HG02678 (cell line): ENCODE measurements around the gene SIRT5.

Experiments used
- ATAC-seq: cut with Tn5 transposase; IDR thresholded peaks from one replicate; pipeline ENCODE4 v1.9.1; 2021; ENCODE audit warnings: mild to moderate bottlenecking, moderate library complexity; ENCODE audit not compliant: unreplicated experiment

The SIRT5 gene

GRCh38 chr6:13574571-13575376 is at the start of gene SIRT5:
TSS of gene SIRT5 (plus strand) at chr6:13574601. CDS start at chr6:13584111, 9,510 bp downstream.
- ATAC-seq: peak; percentile 61

DNA sequence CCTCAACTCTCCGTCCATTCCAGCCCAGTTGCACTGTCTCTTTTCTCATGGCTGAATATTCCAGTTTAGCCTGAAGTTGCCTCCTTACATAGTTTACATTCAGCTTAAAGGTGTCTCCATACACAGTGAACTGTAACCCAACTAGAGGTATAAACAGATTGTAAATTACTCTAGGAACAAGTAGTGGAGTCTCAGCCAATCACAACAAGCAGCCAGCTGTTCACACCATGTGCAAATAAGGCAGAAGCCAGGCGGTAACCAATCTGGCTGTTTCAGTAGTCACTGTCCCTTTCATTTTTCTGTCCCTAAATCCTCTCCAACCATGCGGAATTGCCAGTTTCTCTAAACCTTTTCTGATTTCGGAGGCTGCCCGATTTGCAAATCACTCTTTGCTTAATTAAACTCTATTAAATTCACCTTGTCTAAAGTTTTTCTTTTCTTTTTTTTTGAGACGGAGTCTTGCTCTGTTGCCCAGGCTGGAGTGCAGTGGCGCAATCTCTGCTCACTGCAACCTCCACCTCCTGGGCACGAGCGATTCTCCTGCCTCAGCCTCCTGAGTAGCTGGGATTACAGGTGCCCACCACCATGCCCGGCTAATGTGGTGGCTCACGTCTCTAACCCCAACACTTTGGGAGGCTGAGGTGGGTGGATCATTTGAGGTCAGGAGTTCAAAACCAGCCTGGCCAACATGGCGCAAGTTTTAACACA is 49.4 kb upstream of the SIRT5 start:
- ATAC-seq: no peak

- no peak for ATAC-seq
These were observed 48.1 kb upstream of the SIRT5 start for GRCh38 chr6:13526357-13526726.

DNA sequence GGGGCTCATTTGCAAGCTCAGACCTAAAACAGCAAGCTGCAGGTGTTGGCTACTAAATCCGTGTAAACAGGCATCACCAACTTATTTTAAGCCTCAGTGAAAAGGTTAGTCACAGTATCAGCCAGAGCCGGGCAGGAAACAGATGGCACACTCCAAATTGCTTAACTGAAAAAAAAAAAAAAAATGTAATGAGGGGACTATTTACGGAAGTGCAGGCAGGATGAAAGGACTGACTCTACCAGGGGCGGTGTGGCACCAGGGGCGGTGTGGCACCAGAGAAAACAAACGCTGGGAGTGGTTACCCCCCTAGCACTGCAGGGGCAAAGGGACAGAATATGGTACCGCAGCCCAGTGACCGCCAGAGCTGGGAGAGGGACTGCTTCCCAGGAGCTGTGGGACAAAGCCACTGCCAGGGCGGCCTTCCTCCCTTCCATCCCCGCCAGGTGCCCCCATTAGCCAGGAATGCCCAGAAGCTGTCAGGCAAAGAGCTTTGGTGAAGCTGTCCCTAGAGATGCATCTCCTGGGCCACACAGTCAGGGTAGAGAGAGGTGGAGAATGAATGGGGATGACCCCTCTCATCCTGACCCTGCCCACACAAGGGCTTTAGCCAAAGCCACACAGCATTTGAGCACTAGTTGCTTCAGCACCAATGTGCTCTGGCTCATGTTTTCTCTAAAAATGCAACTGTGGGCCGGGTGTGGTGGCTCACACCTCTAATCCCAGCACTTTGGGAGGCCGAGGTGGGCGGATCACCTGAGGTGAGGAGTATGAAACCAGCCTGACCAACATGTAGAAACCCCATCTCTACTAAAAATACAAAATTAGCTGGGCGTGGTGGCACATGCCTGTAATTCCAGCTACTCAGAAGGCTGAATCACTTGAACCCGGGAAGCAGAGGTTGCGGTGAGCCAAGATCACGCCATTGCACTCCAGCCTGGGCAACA is 47.4 kb upstream of the SIRT5 start:
- peak; percentile 92 for ATAC-seq

DNA sequence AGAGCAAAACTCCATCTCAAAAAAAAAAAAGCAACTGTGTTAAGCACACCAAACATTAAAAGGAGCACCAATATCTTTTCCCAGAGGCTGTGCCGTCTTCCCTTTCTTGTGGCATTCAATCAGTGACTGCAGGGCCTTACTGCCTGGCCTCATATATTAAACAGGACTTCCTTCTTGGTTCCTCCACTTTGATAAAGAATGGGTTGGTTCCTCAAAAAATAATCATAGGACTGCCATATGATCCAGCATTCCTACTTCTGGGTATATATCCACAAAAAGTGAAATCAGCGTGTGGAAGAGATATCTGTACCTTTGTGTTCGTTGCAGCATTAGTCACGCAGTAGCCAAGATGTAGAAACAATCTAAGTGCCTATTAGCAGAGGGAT is 46.7 kb upstream of the SIRT5 start:
- no peak for ATAC-seq

DNA sequence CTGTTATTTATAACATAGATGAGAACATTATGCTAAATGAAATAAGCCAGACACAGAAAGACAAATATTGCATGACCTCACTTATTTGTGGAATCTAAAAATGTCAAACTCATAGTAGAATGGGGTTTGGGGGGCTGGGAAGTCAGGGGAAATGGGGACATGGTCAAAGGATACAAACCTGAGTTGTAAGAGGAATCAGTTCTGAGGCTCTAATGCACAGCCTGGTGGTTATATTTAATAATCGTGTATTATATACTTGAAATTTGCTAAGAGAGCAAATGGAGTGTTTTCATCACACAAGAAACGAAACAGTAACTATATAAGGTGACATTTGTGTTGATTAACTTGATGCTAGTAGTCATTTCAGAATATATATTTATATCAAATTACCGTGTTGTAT is 46.2 kb upstream of the SIRT5 start:
- ATAC-seq: no peak

DNA sequence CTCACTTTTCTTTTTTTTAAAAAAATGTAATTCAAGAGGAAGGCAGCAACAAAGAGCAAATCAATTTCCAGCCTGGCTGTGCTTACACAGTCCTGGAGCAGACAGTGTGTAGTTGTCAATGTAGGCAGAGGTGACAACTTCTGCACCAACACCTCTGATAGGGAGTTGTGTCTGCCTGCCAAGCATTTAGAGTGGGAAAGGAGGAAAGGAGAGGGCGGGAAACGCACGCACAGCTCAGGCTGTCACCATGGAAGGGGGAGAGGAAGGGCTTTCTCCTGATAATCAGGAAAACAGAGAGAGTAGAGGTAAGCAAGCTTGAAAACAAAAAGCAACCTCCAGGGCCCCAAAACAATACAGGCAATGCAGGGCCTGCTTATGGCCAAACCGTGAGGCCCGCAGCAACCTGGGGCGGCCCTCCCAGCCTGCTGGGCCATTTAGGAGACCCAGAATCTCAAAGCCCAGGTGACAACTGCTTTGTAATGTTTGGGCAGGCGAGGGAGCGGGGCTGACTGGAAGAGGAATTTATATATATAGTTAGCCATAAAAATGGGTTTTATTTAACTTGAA is 45.5 kb upstream of the SIRT5 start:
- no peak for ATAC-seq

GRCh38 chr6:13531956-13532355 is 42.4 kb upstream of the SIRT5 start:
- no peak for ATAC-seq

DNA sequence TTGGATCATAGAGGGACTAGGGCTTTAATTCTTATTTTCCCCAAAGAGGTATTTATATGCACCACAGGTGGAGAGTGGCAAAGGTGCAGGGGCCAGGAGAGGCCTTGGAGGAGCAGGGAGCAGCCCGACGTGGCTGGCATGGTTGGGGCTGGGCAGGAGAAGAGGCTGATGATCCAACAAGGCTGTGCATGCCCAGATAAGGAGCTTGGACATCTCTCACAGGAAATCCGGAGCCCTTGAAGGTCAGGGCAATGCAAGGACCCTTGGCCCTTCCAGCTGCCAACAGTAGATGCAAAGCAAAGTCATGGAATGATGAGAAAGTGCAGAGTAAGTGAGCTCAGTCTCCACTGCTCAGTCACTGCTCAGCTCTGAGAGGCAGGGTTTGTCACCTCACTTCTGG is 39.9 kb upstream of the SIRT5 start:
- no peak for ATAC-seq

- ATAC-seq: no peak
These were observed 39.1 kb upstream of the SIRT5 start for GRCh38 chr6:13535306-13535705.

GRCh38 chr6:13536796-13537526 is 37.4 kb upstream of the SIRT5 start:
- no peak for ATAC-seq

DNA sequence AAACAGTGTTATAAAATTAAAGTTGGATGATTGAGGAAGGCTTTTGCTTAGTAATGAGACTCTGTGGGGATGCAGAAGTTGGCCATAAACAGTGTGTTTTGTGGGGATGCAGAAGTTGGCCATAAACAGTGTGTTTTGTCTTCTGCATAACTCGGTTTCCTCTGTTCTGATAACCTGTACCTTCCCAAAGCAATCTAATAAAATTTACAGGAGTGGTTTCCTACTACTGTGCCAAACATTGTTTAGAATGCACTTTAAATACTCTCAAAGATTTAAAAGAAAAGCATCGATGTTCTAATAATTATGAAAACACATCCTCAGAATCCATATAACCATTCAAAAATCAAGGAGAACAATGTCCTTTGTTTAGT is 36.9 kb upstream of the SIRT5 start:
- ATAC-seq: no peak

DNA sequence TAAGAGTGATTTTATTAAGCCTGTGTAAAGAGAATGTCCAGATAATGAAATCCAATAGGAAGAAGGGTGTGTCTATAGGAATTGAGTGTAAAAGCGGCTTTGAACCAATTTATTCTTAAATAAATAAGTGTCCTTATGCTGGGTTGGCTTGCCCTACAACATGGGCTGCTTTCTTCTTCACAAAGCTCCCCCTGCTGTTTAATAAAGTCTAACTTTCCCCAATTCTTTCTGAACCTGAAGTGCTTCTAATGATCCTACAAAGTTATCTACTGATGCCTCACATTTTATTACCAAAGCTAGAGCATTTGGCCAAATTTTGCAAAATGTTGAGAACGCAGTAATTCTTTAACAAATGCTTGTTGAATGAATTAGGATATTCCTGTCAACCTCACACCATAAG is 36.3 kb upstream of the SIRT5 start:
- no peak for ATAC-seq

DNA sequence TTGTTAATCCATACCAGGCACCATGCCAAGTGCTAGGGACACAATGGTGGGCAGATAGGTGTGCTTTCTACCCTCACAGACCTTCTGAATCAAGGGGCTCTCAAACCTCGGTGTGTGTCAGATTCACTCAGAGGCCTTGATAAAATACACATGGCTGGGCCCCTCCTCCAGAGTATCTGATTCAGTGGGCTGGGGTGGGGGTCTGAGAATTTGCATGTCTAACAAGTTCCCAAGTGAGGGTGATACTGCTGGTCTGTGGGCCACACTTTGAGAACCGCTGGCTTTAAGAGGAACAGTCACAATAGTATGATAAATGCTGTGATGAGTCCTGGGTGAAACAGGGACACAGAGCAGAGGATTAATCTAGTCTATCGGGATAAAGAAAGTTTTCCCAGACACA is 35.8 kb upstream of the SIRT5 start:
- ATAC-seq: no peak

GRCh38 chr6:13539572-13539971 is 34.8 kb upstream of the SIRT5 start:
- no peak for ATAC-seq

DNA sequence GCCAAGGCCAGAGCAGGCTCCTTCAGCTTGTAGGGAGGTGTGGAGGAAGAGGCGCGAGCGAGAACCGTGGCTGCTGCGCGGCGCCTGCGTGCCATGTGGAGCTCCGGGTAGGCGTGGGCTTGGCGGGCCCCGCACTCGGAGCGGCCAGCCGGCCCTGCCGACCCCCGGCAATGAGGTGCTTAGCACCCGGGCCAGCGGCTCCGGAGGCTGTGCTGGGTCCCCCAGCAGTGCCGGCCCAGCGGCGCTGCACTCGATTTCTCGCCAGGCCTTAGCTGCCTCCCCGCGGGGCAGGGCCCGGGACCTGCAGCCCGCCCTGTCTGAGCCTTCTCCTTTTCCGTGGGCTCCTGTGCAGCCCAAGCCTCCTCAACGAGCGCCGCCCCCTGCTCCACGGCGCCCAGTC is 32.9 kb upstream of the SIRT5 start:
- no peak for ATAC-seq

- ATAC-seq: no peak
These were observed 29.8 kb upstream of the SIRT5 start for GRCh38 chr6:13544454-13545186.

DNA sequence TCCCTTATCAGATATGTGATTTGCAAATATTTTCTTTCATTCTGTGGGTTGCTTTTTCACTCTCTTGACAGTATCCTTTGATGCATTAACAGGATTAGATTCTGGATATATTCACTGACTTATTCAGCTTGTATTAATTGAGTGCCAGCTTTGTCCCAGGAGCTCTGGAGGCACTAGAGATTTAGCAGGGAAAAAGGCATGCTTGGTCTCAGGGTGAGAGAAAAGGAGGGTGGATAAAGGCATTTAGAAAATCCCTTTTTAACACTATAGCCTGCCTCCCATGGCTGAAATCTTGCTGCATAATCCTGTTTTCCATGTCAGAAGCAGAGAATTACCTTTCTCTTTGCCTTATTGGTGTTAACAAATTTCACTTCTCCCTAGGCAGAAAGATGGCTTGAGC is 28.5 kb upstream of the SIRT5 start:
- no peak for ATAC-seq

DNA sequence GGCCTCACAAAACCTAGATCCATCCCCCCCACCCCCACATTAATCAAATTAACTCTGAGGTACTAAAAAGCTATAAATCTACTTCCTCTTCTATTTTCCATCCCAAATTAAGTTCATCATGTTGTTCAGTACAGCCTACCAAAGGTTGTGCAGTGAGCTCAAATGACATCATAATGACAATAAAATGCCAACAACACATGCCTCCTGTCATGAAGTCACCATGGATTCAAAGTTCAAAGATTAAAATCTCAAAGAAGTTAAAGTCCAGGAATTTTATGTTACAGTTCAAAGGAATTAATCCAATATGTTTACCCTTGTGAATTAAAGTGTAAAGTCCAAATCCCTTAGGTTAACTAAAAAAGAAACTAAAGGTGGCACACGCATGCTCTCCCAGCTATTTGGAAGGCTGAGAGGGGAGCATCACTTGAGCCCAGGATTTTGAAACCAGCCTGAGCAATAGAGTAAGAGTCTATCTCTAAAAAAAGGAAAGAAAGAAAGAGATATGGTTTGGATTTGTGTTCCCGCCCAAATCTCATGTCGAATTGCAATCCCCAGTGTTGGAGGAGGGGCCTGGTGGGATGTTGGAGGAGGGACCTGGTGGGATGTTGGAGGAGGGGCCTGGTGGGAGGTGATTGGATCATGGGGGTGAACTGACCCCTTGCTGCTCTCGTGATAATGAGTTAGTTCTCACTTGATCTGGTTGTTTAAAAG is 25.7 kb upstream of the SIRT5 start:
- no peak for ATAC-seq
